A549 (cell line): ENCODE data around the gene UBE2E2. TPM values are rescaled to one million over a fixed set of nuclear protein-coding genes. Genes with fewer than 3 reads are reported as not detected.

Experiments used
- ATAC-seq, 2 experiments: fragments of 200-7000 bp in 1 of 2; fragments of >200 bp in 1 of 2; cut with Nextera tagmentation in 1 of 2; cut with Tn5 transposase in 1 of 2; 3 replicates each; pipeline versions ENCODE4 v1.8.0 to v1.9.1; 2018 to 2020; ENCODE audit warnings: mild to moderate bottlenecking in 1 of 2, moderate library complexity in 1 of 2
- CTCF ChIA-PET: fragments of 300-600 bp; sonication (Branson Sonifier 250); formaldehyde crosslinking; extraction: SDS; loops from one replicate; lab custom pipeline; 2021; ENCODE audit warnings: antibody characterized with exemption, inconsistent platforms; lab: Yijun Ruan, JAX
- POLR2A ChIA-PET: fragments of 350-600 bp; formaldehyde crosslinking; extraction: SDS; loops from one replicate; lab custom pipeline; 2021; ENCODE audit warnings: antibody characterized with exemption, inconsistent platforms; lab: Yijun Ruan, JAX
- DNase-seq, 2 experiments: peaks; one replicate each; pipeline versions ENCODE4 v3.0.0 to v3.0.0-alpha.2; 2011 to 2016; ENCODE audit warnings: low read depth in 1 of 2, low spot score in 1 of 2
- FAIRE-seq: peaks from 2 replicates; lab custom pipeline; 2011; peaks lifted over from hg19 to GRCh38; lab: Jason Lieb, UNC
- H3K27ac ChIP-seq, 2 experiments: fragments of >200 bp; sonication (Bioruptor Twin); formaldehyde crosslinking; 3 replicates each; pipeline ENCODE4 v1.5.1; 2016 to 2017
- H3K4me1 ChIP-seq: fragments of >200 bp; sonication (Bioruptor Twin); formaldehyde crosslinking; 3 replicates; pipeline ENCODE4 v1.6.1; 2016
- H3K4me2 ChIP-seq: fragments of >200 bp; sonication (Bioruptor Twin); formaldehyde crosslinking; 3 replicates; pipeline ENCODE4 v1.6.1; 2016
- H3K4me3 ChIP-seq: fragments of >200 bp; sonication (Bioruptor Twin); formaldehyde crosslinking; 3 replicates; pipeline ENCODE4 v1.5.1; 2016
- H3K9me3 ChIP-seq: fragments of >200 bp; sonication (Bioruptor Twin); formaldehyde crosslinking; 3 replicates; pipeline ENCODE4 v1.6.1; 2016
- CBX8 ChIP-seq: fragments of 200-600 bp; sonication (generic); IDR thresholded peaks from 2 replicates; pipeline ENCODE4 v1.6.1; 2016
- CEBPB ChIP-seq, 2 experiments: fragments of >200 bp in 1 of 2; sonication (Bioruptor Twin) in 1 of 2; formaldehyde crosslinking in 1 of 2; IDR thresholded peaks; 2 replicates each; pipeline ENCODE4 v1.6.1; 2012 to 2016
- FOSB ChIP-seq: fragments of 250-450 bp; sonication (Bioruptor Pico); IDR thresholded peaks from 2 replicates; pipeline ENCODE4 v1.5.0; 2020; ENCODE audit warnings: mild to moderate bottlenecking, moderate library complexity
- FOSL2 ChIP-seq, 2 experiments: fragments of 450-650 bp in 1 of 2; fragments of >200 bp in 1 of 2; sonication (Bioruptor Twin) in 1 of 2; formaldehyde crosslinking; IDR thresholded peaks; 2 replicates each; pipeline versions ENCODE4 v1.5.0 to v1.6.1; 2016 to 2020; ENCODE audit warnings: mild to moderate bottlenecking in 1 of 2, moderate library complexity in 1 of 2
- HDAC2 ChIP-seq: fragments of 200-600 bp; sonication (generic); IDR thresholded peaks from 2 replicates; pipeline ENCODE4 v1.6.1; 2016
- HOXA7 ChIP-seq: fragments of 250-450 bp; sonication (Bioruptor Pico); IDR thresholded peaks from 2 replicates; pipeline ENCODE4 v1.5.0; 2020; ENCODE audit warnings: mild to moderate bottlenecking, moderate library complexity
- JUN ChIP-seq, 2 experiments: fragments of >200 bp; sonication (Bioruptor Twin); formaldehyde crosslinking; IDR thresholded peaks; 2 replicates in 1 of 2; 3 replicates in 1 of 2; pipeline ENCODE4 v1.6.1; 2016 to 2017
- KDM5A ChIP-seq: fragments of 200-600 bp; sonication (generic); IDR thresholded peaks from 2 replicates; pipeline ENCODE4 v1.6.1; 2016; ENCODE audit warnings: antibody characterized with exemption, mild to moderate bottlenecking
- MAFK ChIP-seq: fragments of 450-650 bp; IDR thresholded peaks from 2 replicates; pipeline ENCODE4 v1.6.1; 2014; ENCODE audit not compliant: partially characterized antibody
- MYC ChIP-seq: IDR thresholded peaks from 2 replicates; pipeline ENCODE4 v1.6.1; 2012; ENCODE audit warnings: mild to moderate bottlenecking, inconsistent platforms, low read length, improper control_type of control experiment, borderline replicate concordance
- NR3C1 ChIP-seq: fragments of >200 bp; sonication (Bioruptor Twin); formaldehyde crosslinking; IDR thresholded peaks from 3 replicates; pipeline ENCODE4 v1.6.1; 2017
- RCOR1 ChIP-seq: fragments of 150-350 bp; IDR thresholded peaks from 2 replicates; pipeline ENCODE4 v1.6.1; 2014; ENCODE audit warnings: antibody characterized with exemption, low read length, low read depth
- SMC3 ChIP-seq: fragments of >200 bp; sonication (Bioruptor Twin); formaldehyde crosslinking; IDR thresholded peaks from 3 replicates; pipeline ENCODE4 v1.6.1; 2018; ENCODE audit warnings: inconsistent platforms
- SREBF2 ChIP-seq: fragments of 450-650 bp; IDR thresholded peaks from 2 replicates; pipeline ENCODE4 v1.6.1; 2014; ENCODE audit warnings: mild to moderate bottlenecking, moderate library complexity
- ZFP36 ChIP-seq: fragments of 450-650 bp; IDR thresholded peaks from 2 replicates; pipeline ENCODE4 v1.6.1; 2014; ENCODE audit warnings: borderline replicate concordance; ENCODE audit not compliant: partially characterized antibody
- ZNF302 ChIP-seq: fragments of 250-450 bp; sonication (Bioruptor Pico); IDR thresholded peaks from 2 replicates; pipeline ENCODE4 v1.9.0; 2021; ENCODE audit warnings: inconsistent platforms, mild to moderate bottlenecking, moderate library complexity
- WGBS: methylation state at CpG from one replicate; pipeline ENCODE4 v1.1.6; 2017; ENCODE audit errors: missing lambda C conversion rate; 5-methylcytosine and 5-hydroxymethylcytosine counted together
- polyA plus RNA-seq, 4 experiments: library from polyadenylated mRNA; depleted of rRNA in 3 of 4; stranded (reverse); fragments of >200 nt; fragmentation: RNase III in 1 of 4; extraction: RNeasy Plus Mini Kit Qiagen cat#74134 plus additional on column Dnase treatment in 1 of 4; gene quantifications; 2 replicates in 3 of 4; 3 replicates in 1 of 4; pipeline ENCODE4 v1.2.3, GENCODE V29; 2011 to 2017
- TF ChIP-seq, protein P1 (sequence below): fragments of >200 bp; sonication (Bioruptor Twin); formaldehyde crosslinking; IDR thresholded peaks from 3 replicates; pipeline ENCODE4 v1.6.1; 2016
- TF ChIP-seq, protein P2 (sequence below): IDR thresholded peaks from 2 replicates; pipeline ENCODE4 v1.6.1; 2012
- TF ChIP-seq, protein P3 (sequence below): fragments of 200-600 bp; sonication (generic); IDR thresholded peaks from 2 replicates; pipeline ENCODE4 v1.6.1; 2016; ENCODE audit warnings: antibody characterized with exemption, mild to moderate bottlenecking, moderate library complexity
- TF ChIP-seq, protein P4 (sequence below): IDR thresholded peaks from 2 replicates; pipeline ENCODE4 v1.6.1; 2012; ENCODE audit warnings: low read depth, borderline replicate concordance
- TF ChIP-seq, protein P5 (sequence below): fragments of >200 bp; sonication (Bioruptor Twin); formaldehyde crosslinking; IDR thresholded peaks from 2 replicates; pipeline ENCODE4 v1.6.1; 2016

The UBE2E2 gene
- polyA plus RNA-seq, 2 of the 4 experiments (the other 2 are of a cell fraction) = 28.3 to 56.1 TPM

DNA sequence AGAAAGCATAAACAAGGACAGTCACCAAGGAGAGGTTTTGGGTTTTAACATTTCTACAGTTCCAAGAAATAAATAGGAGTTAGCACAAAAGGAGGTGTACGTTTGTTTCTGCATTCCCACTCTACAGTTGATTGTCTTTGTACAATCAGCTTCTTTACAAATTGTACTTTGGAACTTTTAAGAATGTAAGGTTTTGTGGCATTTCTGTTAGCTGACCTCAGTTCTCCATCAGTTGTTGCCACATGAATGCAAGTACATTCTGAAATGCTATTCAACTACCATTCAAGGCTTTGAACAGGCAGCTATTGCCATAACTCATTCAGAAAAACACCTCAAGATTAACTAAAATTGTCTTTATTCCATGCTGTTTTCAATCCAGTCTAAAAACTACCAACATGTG, 349.4 kb downstream of the UBE2E2 start (continued):
- TF ChIP-seq, protein P1, sequence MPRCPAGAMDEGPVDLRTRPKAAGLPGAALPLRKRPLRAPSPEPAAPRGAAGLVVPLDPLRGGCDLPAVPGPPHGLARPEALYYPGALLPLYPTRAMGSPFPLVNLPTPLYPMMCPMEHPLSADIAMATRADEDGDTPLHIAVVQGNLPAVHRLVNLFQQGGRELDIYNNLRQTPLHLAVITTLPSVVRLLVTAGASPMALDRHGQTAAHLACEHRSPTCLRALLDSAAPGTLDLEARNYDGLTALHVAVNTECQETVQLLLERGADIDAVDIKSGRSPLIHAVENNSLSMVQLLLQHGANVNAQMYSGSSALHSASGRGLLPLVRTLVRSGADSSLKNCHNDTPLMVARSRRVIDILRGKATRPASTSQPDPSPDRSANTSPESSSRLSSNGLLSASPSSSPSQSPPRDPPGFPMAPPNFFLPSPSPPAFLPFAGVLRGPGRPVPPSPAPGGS = no peak

DNA sequence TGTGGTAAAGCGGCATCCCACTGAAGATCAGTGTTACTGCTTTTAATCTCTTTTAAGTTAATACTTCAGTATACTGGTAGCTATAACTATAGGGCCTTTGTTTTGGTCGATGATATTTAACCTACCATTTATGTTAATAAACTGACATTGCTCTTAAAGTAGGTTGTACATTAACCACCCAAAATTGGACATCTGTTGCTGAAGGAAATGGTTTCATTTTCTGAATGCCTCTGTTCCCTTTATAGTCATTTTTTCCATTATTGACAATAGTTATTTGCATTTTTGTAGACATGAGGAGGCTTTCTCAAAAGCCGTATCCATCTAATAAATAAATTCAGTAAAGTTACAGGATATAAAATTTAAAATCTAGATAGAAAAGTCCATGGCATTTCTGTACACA, 350.2 kb downstream of the UBE2E2 start:
- Histone ChIP-seq H3K9me3 (no peaks in the 10 kb centered on the region), H3K4me1 (peaks cover 11% of the 10 kb centered on the region; the same call in 2 of the 3 replicates), H3K4me3 (no peak overlapping the region), H3K4me2 (no peak overlapping the region), H3K27ac (no peak overlapping the region)
- no peak for ATAC-seq
- 71% methylated on average over 3 of the region's 3 CpGs for WGBS
- FAIRE-seq = no peak
- TF ChIP-seq, protein P2, sequence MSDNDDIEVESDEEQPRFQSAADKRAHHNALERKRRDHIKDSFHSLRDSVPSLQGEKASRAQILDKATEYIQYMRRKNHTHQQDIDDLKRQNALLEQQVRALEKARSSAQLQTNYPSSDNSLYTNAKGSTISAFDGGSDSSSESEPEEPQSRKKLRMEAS = no peak
- TF ChIP-seq CBX8 = no peak
- TF ChIP-seq, protein P3, sequence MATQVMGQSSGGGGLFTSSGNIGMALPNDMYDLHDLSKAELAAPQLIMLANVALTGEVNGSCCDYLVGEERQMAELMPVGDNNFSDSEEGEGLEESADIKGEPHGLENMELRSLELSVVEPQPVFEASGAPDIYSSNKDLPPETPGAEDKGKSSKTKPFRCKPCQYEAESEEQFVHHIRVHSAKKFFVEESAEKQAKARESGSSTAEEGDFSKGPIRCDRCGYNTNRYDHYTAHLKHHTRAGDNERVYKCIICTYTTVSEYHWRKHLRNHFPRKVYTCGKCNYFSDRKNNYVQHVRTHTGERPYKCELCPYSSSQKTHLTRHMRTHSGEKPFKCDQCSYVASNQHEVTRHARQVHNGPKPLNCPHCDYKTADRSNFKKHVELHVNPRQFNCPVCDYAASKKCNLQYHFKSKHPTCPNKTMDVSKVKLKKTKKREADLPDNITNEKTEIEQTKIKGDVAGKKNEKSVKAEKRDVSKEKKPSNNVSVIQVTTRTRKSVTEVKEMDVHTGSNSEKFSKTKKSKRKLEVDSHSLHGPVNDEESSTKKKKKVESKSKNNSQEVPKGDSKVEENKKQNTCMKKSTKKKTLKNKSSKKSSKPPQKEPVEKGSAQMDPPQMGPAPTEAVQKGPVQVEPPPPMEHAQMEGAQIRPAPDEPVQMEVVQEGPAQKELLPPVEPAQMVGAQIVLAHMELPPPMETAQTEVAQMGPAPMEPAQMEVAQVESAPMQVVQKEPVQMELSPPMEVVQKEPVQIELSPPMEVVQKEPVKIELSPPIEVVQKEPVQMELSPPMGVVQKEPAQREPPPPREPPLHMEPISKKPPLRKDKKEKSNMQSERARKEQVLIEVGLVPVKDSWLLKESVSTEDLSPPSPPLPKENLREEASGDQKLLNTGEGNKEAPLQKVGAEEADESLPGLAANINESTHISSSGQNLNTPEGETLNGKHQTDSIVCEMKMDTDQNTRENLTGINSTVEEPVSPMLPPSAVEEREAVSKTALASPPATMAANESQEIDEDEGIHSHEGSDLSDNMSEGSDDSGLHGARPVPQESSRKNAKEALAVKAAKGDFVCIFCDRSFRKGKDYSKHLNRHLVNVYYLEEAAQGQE = no peak
- TF ChIP-seq ZNF302 = no peak
- TF ChIP-seq, protein P4, sequence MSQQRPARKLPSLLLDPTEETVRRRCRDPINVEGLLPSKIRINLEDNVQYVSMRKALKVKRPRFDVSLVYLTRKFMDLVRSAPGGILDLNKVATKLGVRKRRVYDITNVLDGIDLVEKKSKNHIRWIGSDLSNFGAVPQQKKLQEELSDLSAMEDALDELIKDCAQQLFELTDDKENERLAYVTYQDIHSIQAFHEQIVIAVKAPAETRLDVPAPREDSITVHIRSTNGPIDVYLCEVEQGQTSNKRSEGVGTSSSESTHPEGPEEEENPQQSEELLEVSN = no peak
- no peak for TF ChIP-seq KDM5A
- no peak for TF ChIP-seq SREBF2
- no peak for TF ChIP-seq MYC
- TF ChIP-seq FOSL2 (IDR thresholded peaks at IDR 0.05) = no peak
- no peak for TF ChIP-seq FOSL2 (CRISPR knock-in tag; IDR thresholded peaks at IDR 0.05)
- TF ChIP-seq FOSB (CRISPR knock-in tag) = no peak
- TF ChIP-seq MAFK = no peak
- TF ChIP-seq SMC3 = no peak
- TF ChIP-seq NR3C1 = no peak
- no peak for TF ChIP-seq RCOR1
- TF ChIP-seq CEBPB (IDR thresholded peaks at IDR 0.05) = no peak
- TF ChIP-seq HOXA7 = no peak
- TF ChIP-seq, protein P5, sequence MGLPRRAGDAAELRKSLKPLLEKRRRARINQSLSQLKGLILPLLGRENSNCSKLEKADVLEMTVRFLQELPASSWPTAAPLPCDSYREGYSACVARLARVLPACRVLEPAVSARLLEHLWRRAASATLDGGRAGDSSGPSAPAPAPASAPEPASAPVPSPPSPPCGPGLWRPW = no peak
- TF ChIP-seq HDAC2 = no peak
- no peak for TF ChIP-seq ZFP36
- no peak for TF ChIP-seq JUN (IDR thresholded peaks at IDR 0.05)
- ChIA-PET POLR2A (no interaction called here), CTCF (no interaction called here)
- DNase-seq = no peak
